Ovary (tissue), 9 donors: ENCODE results near the gene PLCB1. TPM values are rescaled to one million over a fixed set of nuclear protein-coding genes. Genes with fewer than 3 reads are reported as not detected.

ENCODE experiments used
- DNase-seq, 5 donors: peaks; one replicate each; pipeline ENCODE4 v3.0.0-alpha.2; 2019 to 2020
- H3K27ac ChIP-seq, 2 donors: fragments of 200-600 bp; one replicate each; pipeline versions ENCODE4 v1.5.1 to v1.8.0; 2019 to 2022
- H3K27me3 ChIP-seq: fragments of 200-600 bp; one replicate; pipeline ENCODE4 v1.8.0; 2022
- H3K36me3 ChIP-seq: fragments of 200-600 bp; sonication (generic); one replicate; pipeline ENCODE4 v1.5.1; 2019
- H3K4me1 ChIP-seq: one replicate; pipeline ENCODE4 v1.8.1; 2013; ENCODE audit warnings: mild to moderate bottlenecking, moderate library complexity; ENCODE audit not compliant: insufficient read depth
- H3K4me3 ChIP-seq: fragments of 200-600 bp; sonication (generic); one replicate; pipeline ENCODE4 v1.5.1; 2017
- H3K9me3 ChIP-seq, 2 donors: fragments of 200-600 bp in 1 of 2; sonication (generic) in 1 of 2; one replicate each; pipeline versions ENCODE4 v1.5.1 to v1.8.1; 2013 to 2019; ENCODE audit warnings: mild to moderate bottlenecking in 1 of 2, moderate library complexity in 1 of 2
- CTCF ChIP-seq, 3 donors: fragments of 450-650 bp in 2 of 3; fragments of 200-600 bp in 1 of 3; IDR thresholded peaks; one replicate each; pipeline versions ENCODE4 v1.5.1 to v1.8.0; 2016 to 2022; ENCODE audit warnings: antibody characterized with exemption in 3 of 3, mild to moderate bottlenecking in 1 of 3
- EP300 ChIP-seq: sonication (generic); formaldehyde crosslinking; IDR thresholded peaks from one replicate; pipeline ENCODE4 v1.6.1; 2017; ENCODE audit warnings: antibody characterized with exemption
- POLR2A ChIP-seq: fragments of 450-650 bp; IDR thresholded peaks from one replicate; pipeline ENCODE4 v1.6.1; 2017; ENCODE audit warnings: antibody characterized with exemption, mild to moderate bottlenecking, moderate library complexity
- WGBS, 3 donors: extraction: QIAGEN DNeasy Blood & Tissue Kit in 1 of 3; methylation state at CpG; one replicate each; pipeline versions ENCODE4 v1.1.5 to v1.1.7; 2013 to 2017; 5-methylcytosine and 5-hydroxymethylcytosine counted together
- intact Hi-C, 4 donors: fragments of 100-400 bp; cut with DNase I; formaldehyde crosslinking; loops; one replicate each; pipeline versions ENCODE4 v1.11.0 to v1.15.1; 2022 to 2023
- polyA plus RNA-seq, 2 donors: library from polyadenylated mRNA; stranded (reverse); fragments of 200-250 nt in 1 of 2; fragments of 350-450 nt in 1 of 2; fragmentation: Illumina TruSeq in 1 of 2; extraction: RNeasy Lipid Tissue Mini Kit (QIAGEN cat#74804) in 1 of 2; gene quantifications; one replicate each; pipeline ENCODE4 v1.2.3, GENCODE V29; 2013 to 2014
- total RNA-seq, 7 donors: library from RNA; depleted of rRNA in 2 of 7; stranded (reverse); fragments of >200 nt in 2 of 7; fragmentation: NEBNext Ultra II Directional in 3 of 7; extraction: Animal tissue kit (Norgen Biotek cat#: 25700) in 3 of 7; gene quantifications; one replicate each; pipeline versions ENCODE4 v1.1.0 to v1.2.4, GENCODE V29; 2016 to 2023
- donor health status: DM: no; HTN: no; CAD: no; lungs with moderate emphysema.
- donor health status: DM: no; HTN: no; CAD: no.
- donor health status: Bipolar disorder and iron deficiency.
- donor health status: DM: yes; HTN: yes; CAD: no.
- donor health status: DM: no; HTN: no; CAD: no.
- donor health status: DM: yes; HTN: yes; CAD: no.

PLCB1 gene
- total and polyA plus RNA-seq, 9 donors, result 2.9 to 29.5 (median 9.0) TPM

- no peaks in the 10 kb centered on the region for H3K27me3 ChIP-seq
- WGBS, 3 donors, result 64 to 80% (median 80%) methylated on average over 5 of the region's 5 CpGs
- intact Hi-C loops, result no loop called here
- no peak overlapping the region for H3K4me3 ChIP-seq
- no peaks in the 10 kb centered on the region for H3K9me3 ChIP-seq
- no peak for DNase-seq
- no peak for TF ChIP-seq EP300
- no peak for TF ChIP-seq CTCF (IDR thresholded peaks at IDR 0.05)
- TF ChIP-seq POLR2A, result no peak
- H3K36me3 ChIP-seq, result no peaks in the 10 kb centered on the region
- no peaks in the 10 kb centered on the region for H3K4me1 ChIP-seq
- no peak overlapping the region for H3K27ac ChIP-seq
These were observed 229.1 kb downstream of the PLCB1 start for GRCh38 chr20:8361006-8361652.

- Histone ChIP-seq H3K4me1 (no peaks in the 10 kb centered on the region), H3K36me3 (no peaks in the 10 kb centered on the region), H3K9me3 (no peaks in the 10 kb centered on the region), H3K27me3 (no peaks in the 10 kb centered on the region), H3K27ac (no peak overlapping the region), H3K4me3 (no peak overlapping the region)
- no peak for TF ChIP-seq POLR2A
- no peak for TF ChIP-seq CTCF (IDR thresholded peaks at IDR 0.05)
- TF ChIP-seq EP300, result no peak
- intact Hi-C loops, result no loop called here
- DNase-seq, result no peak
These were observed 229.7 kb downstream of the PLCB1 start for GRCh38 chr20:8361779-8362178.

GRCh38 chr20:8362457-8362856 lies 230.4 kb downstream of the PLCB1 start:
- H3K36me3 ChIP-seq, result no peaks in the 10 kb centered on the region
- no peaks in the 10 kb centered on the region for H3K27me3 ChIP-seq
- no peak for DNase-seq
- no peak for TF ChIP-seq EP300
- no peak for TF ChIP-seq POLR2A
- TF ChIP-seq CTCF (IDR thresholded peaks at IDR 0.05), result no peak
- no peak overlapping the region for H3K4me3 ChIP-seq
- intact Hi-C loops, result no loop called here
- no peaks in the 10 kb centered on the region for H3K9me3 ChIP-seq
- H3K27ac ChIP-seq, result no peak overlapping the region
- 84 to 95% (median 89%) methylated on average over 3 of the region's 3 CpGs for whole genome bisulfite sequencing, 3 donors
- H3K4me1 ChIP-seq, result no peaks in the 10 kb centered on the region

- Histone ChIP-seq H3K9me3 (no peaks in the 10 kb centered on the region), H3K4me1 (no peaks in the 10 kb centered on the region), H3K36me3 (no peaks in the 10 kb centered on the region), H3K27ac (no peak overlapping the region), H3K4me3 (no peak overlapping the region), H3K27me3 (no peaks in the 10 kb centered on the region)
- intact Hi-C loops, result no loop called here
- no peak for TF ChIP-seq CTCF (IDR thresholded peaks at IDR 0.05)
- TF ChIP-seq POLR2A, result no peak
- TF ChIP-seq EP300, result no peak
- 77 to 84% (median 80%) methylated on average over 8 of the region's 8 CpGs for WGBS, 3 donors
- no peak for DNase-seq
These were observed 232.1 kb downstream of the PLCB1 start for GRCh38 chr20:8363970-8364733.
